Kidney glomerular epithelial cell (primary cell): ENCODE data around the gene TRAPPC12.

Source experiments
- DNase-seq: peaks from one replicate; lab custom pipeline; 2025; lab: John Stamatoyannopoulos, UW

The TRAPPC12 gene

DNA sequence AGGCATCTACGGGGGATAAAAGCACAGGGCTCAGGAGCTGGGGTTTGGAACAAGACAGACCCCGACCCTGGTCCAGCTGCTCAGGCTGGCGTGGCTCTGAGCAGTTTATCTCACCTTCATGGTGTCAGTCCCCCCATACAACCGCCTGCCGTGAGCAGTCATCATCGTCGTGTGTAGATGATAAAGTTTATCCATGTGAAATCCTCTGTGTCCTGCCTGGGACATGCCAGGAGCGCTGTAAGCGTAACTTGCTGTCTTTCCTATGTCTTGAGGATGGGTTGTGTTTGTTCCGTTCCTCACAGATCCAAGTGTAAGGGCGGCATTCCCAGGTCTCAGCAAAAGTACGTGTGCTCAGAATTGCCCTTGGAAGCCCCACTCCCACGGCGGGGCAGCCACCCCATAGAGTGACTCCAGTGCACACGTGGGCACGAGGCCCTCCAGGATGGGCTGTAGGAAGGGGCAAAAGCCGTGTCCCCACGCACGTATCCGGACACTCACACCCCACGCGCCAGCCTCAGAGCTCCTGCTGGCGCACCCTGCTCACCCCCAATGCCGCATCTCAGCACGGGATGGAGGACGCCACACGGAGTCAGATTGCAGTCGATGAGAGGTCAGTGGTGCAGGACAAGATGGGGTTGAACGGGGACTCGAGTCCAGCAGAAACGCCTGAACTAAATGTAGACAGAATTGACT lies 88.9 kb downstream of the TRAPPC12 start:
- DNase-seq = no peak

DNA sequence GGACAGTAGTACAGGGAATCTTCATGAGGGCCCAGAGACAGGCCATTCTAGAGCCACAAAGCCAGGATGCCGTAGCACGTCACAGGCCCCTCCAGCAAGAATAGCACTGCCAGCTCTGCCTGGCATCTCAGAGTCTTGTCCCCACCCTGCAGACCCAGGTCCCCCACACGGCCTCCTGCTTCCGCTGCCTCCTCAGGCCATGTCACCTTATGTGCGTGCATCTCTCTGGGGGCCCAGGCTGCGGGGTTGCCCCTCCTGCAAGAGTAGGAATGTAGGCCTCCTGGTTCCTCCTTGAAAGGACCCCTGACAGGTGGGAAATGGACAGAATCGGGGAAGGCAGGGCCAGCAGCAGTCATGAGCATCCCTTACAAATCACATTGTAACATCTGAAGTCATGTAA lies 90.0 kb downstream of the TRAPPC12 start:
- no peak for DNase-seq

DNA sequence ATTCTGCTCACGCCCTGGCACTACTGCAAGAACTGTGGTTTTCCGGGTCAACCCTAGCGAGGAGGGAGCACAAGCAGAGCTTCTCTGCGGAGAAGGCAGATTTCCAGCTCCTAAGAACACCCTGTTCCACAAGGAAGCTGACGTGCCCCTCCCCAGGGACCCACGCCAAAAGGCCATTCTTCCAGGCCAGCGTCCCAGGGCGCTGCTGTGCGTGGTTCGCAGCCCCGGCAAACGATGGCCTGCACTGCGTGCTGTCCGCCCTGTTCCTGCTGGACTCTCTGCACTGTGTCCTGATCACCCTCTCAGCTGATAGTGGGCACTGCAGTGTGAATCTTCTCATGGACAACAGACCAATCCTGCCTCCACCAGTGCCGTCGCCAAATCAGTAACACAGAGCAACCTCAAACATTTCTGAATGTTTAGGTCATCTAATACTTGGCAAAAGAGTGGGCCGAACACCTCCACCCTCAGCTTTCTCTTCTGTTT lies 90.7 kb downstream of the TRAPPC12 start:
- DNase-seq = peak; percentile 46

DNA sequence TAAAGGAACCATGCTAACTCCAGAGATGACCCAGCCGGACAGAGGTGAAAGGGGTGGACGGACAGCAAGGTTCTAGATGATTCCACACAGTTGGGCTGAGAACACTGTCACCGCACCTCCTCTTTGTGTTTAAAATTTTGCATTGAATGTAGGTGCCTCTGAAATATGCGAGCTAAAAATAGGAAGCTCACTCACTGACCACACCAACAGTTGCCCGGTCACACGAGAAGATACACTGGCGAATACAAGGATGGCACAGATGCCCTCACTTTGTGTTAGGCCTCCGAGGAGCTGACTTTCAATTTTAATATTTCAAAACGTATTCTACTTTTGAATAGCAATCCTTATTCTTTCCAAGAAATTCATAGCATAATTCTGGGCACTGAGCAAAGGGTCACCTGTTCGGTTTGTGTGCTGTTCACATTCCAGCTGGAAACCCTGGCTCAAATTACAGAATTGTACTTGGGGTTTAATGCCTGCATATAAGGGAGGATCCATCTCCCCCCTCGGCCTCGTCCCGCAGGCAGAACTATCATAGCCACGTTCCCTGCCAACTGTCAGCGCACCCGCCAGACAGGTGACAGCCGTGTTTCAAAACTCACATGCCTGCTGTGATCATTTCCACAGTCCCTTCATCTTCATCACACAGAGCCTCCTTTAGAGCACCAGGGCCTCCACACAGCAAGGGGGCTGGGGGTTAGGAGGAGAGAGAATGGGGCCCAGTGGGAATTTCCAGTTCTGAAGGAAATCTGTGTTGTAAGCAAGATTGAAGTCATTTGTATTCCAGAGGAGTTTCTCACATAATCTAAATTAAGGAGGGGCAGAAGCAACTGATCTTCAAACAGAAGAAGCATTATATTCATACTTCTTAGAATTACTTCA lies 91.6 kb downstream of the TRAPPC12 start:
- no peak for DNase-seq

DNA sequence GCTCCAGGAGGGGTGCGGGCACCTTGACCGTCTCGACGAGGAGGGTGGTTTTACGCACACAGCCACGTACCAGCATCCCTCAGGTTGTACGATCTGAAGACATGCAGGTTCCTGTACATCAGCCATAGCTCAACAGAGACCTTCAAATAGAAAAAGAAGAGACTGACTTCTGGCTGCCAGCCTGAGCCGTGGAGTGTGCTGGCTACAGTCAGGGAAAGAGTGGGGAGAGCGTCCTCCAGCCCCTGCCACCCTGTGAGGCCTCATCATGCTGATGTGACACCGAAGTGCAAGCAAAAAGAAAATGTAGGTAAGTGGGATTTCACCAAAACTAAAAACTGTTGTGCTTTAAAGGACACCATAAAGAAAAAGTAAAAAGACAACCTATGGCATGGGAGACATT lies 92.8 kb downstream of the TRAPPC12 start:
- no peak for DNase-seq

DNA sequence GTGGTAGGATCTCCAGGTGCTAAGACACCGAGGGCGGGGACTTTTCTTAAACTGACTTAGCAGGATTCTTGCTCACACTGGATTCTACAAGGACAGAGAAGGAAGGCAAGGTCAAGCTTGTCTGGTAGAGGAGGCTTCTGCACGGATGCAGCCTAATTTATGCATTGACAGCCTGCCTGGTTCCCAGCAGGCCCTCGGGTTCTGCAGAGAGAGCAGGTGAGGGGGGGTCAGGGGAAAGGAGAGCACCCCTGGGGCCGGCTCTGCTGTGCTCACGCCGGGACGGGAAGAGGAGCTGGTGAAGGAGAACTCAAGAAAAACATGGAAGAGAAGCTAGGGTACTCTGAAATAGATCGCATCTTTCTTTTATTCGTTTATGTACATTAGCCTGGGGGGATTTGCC lies 93.5 kb downstream of the TRAPPC12 start:
- DNase-seq = no peak

DNA sequence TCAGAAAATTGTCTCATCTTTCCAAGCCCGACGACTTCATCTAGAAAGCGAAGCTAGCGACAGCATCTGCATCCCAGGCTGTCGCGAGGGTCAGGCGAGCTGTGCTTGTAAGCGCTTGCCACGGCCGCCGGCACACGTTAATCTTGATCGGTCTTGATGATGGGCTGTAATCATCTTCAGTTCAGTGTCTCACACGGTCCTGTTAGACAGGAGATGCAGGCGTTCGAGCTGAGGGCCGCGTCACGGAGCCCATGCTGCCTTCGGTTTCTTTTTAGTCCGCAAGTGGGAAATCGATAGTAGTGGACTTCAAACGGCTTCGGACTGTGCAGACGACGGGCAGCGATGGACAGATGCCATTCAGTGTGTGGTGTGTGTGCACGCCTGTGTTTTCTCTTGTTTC lies 96.3 kb downstream of the TRAPPC12 start:
- no peak for DNase-seq

DNA sequence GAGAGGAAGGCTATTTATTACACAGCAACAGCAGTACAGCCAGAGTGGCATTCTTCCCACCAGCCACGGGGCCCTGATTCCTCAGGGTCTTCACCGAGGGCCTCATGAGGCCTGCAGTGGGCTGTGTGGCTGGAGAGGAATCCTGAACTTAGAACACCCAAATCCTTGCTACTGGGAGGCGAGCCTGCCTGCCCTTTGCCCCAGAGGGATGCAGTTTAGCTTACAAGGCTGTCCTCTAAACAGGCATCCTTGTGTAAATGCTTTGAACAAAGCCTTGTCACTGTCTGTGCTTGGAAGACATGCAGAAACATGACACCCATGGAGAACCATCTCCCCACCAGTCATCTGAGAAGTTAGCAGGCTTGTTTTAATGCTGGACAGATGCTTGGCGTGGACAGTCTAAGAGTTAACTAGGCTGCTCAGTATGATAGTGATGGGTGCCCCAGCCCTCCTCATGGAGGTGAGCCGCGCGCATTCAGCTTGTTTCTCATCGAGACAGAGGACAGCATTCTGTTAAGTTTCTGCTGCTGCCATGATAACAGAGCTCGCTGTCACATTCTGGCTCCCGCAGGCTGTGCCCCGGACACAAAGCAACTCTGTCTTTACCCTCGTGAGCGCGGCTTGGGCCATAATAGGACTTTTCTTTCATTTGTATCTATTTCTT lies 97.0 kb downstream of the TRAPPC12 start:
- DNase-seq = no peak

DNA sequence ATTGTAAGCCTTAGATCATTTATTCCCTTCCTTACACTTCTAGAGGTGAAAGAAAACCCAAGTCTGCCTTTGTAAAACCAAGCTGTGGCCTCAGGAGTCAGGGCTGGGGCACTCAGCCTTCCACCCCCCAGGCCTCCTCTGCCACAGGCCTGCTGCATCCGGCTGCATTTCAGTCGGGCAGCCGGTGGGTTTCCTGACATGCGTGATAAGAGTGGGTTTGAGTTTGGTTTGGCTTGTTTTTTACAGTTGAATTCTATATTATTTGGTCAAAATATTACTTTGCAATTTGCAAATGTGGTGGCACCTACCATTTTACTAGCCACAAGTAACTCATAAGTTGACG lies 97.5 kb downstream of the TRAPPC12 start:
- no peak for DNase-seq

DNA sequence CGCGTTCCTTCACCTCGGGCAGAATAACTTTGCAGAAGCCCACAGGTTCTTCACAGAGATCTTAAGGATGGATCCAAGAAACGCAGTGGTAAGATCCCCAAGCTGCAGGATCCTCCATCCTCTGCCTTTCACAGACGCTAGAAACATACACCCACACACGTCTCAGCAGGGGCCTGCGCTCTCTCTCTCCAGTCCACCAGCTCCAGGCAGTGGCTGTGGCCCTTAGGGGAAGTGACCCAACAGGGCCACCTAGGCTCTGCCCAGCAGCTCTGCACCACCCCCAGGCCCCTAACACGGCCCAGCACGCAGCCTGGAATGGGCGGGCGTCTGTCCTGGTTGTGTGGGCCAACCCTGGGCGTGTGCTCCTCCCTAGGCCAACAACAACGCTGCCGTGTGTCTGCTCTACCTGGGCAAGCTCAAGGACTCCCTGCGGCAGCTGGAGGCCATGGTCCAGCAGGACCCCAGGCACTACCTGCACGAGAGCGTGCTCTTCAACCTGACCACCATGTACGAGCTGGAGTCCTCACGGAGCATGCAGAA lies 99.4 kb downstream of the TRAPPC12 start:
- DNase-seq = no peak

DNA sequence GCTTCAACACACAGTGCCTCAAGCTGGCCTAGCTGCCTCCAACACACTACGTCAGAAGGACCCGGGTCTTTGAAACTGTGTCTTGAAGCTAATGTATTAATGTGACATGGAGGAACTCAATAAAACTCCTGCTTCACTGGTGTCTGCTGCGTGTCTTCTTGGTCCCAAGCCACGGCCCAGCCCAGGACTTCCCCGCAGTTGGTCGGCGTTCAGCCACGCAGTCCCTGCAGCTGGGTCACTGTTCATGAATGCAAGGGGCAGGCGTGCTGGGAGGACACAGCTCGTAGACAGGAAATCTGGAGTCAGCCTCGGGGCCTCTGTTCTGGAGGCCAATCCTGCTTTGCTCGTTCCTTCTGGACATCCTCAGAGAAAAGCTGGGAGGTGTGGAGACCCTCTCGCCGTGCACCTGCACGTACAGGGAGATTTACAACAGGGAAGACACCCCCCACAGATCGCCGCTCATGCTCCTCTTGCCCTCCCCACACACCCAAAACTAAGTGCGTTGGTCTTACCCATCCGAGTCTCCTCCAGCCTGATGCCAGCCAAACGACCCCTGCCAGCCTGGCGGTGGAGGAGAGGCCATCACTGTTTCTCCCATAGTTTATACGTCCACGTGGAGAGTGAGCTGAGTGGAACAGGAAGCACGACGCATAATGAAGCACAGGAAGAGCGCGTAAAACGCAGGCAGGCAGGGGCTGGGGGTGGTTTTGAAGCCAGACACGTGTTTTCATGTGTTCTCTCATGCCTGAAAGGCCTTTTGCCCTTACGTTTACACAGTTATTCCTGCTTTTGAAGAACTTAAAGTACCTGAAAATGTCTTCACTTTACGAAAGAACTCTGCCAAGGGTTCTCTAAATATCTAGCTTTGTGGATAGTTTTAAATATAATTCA lies 100.2 kb downstream of the TRAPPC12 start:
- no peak for DNase-seq

DNA sequence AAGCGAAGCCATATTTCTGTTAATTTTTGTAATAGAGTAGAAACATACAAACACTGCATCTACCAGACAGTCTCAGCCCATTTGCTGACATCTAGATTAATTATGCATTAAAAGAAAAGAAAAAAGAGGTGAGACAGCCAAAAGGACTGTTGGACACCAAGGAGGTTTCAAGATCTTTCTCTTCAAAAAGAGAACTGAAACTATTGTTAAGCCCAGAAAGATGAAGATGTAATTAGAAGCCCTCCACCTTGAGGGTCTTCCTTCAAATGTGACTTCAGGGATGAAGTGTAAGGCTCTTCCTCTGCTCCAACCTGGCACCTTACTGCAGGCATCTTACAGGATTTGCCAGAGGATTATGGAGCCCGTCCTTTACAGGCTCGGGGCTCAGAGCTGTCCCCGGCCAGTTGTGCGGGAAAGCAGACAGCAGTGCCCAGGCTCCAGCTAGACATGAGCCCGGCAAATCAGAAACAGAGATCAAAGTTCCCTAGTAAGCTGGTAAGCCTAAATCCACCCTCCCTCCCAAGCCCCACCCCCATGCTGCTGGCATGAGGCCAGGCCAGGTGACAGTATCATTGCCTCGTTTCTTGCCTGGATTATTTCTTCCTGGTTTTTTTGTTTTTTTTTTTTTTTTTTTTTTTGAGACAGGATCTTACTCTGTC lies 101.0 kb downstream of the TRAPPC12 start:
- DNase-seq = no peak

DNA sequence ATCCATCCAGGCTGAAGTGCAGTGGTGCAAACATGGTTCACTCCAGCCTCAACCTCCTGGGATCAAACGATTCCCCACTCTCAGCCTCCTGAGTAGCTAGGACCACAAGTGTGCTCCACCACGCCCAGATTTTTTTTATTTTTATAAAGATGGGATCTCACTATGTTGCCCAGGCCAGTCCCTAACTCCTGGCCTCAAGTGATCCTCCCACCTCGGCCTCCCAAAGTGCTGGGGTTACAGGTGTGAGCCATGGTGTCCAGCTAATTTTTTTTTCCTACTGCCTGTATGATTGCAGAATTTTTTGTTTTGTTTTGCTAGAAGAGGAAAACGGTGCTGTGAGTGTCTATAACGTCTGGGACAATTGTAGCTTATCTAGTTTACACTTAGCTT lies 101.5 kb downstream of the TRAPPC12 start:
- no peak for DNase-seq

DNA sequence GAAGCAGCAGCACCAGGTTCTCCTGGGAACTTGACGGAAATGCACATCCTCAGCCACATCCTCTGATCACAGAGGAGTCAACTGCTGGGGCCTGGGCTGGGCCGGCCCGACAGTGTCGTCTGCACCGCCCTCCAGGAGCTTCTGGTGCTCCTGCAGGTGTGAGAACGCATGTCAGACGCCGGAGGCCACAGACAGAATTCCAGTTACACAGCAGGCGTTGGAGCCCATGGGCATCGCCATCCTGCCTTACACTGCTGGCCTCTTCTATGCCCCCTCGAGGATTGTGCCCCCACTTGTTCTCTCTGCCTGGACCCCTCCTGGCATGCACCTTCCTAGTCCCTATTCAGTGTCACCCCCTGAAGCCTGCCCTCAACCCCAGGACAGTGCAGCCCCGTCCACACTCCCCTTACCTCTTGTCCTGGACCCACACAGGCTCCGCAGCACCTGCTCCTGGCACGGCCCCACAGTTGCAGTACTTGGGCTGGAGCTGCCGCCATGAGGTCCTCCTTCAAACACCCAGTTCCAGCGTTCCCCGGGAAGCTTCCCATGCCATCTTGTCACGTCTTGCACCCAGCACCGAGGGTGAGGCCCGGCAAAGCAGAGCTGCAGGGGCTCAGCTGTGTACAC lies 102.4 kb downstream of the TRAPPC12 start:
- DNase-seq = no peak

DNA sequence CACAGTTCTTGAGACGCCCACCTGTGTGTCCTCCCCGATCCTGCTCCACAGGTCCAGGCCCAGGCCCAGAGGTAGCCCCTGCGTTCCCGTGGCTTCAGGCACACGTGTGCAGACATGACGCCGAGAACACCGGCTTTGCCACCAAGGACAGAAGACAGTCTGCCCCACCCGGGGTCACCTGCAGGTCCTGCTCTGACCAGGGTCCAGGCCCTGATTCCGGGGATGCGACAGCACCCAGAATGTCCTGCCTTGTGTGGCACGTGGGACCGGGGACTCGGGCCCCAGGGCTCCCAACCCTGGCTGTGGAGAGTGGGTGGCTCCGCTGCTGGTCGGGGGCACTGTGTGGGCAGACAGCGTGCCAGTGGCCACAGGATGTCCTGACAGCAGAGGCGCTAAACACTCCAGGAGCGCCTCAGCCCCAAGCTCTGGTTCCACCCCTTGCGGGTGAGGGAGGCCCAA lies 102.9 kb downstream of the TRAPPC12 start:
- no peak for DNase-seq

DNA sequence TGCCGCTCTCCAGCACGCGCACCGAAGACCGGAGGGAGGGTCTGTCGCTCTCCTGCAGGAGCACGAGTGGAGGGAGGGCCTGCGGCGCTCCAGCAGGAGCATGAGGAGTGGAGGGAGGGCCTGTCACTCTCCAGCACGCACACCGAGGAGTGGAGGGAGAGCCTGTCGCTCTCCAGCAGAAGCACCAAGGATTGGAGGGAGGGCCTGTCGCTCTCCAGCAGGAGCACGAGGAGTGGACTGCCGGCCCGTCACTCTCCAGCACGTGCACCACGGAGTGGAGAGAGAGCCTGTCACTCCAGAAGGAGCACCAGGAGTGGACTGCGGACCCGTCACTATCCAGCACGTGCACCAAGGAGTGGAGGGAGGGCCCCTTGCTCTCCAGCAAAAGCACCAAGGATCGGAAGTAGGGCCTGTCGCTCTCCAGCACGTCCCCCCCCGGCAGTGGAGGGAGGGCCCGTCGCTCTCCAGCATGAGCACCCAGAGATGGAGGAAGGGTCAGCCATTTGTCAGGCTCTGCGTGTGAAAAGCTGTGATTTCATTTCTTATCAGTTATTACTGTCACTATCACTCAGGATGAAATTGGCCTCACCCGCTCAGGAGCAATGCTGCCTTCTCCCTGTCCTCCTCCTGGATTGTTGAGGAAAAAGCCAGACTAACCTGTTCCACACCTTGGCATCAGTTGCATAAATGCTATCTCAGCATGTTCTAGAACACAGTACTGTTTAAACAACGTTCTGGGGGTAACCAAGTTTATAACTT lies 103.9 kb downstream of the TRAPPC12 start:
- no peak for DNase-seq

DNA sequence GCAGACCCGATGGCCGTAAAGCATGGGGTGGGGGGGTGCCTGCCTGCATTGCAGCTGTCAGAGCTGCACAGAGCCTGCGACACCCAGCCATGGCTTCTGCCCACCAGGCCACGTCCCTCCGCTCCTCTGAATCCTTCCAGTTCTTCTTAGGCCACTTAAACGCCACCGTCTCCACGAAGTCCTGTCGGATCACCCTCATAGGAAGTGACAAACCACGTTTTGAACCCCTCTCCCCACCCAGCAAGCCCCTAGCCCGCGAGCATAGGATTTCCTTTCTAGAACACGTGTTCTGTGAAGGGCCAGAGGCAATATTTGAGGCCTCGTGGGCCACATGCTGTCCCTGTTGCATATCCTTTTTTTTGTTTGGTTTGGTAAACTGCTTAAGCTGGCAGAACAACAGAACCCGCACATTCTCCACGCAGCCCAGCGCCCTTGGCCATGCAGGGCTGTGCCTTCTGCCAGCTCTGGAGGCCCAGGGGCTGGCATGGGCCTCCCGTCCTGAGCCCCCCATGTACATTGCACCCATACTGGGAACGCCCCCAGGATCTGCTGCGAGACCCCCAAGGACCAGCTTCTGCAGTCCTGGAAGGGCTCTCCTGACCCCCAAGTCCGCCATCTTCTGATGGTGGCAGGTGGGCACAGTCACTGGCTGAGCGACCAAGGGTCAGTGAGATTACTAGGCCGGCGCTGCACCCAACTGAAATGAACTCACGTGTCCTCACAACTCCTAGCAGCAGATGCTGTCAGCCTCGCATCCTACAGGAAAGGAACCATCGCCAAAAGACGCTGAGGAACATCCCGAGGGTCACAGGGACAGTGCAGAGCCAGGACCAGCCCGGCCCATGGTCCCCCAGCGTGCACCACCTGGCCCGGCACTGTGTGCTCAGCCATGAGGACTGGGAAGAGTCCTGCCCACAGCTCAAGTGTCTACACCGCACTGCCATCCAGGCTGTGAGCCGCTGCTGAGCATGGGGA lies 104.8 kb downstream of the TRAPPC12 start:
- DNase-seq = no peak

DNA sequence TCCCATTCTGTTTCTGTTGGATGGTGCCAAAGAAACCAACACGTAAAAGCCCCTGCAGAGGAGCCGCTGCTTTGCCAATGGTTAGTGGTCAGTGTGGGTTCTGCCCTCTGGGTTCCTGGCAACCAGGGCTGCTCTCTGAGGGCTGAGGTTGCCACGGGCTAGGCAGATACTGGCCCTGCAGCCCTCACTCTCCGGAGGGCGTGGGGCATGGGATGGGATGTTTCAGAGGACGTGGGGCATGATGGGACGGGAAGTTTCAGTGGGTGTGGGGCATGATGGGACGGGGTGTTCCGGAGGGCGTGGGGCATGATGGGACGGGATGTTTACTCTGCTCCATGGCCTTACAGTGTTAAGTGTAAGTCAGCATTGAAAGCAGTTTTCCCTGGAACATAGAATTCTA lies 105.7 kb downstream of the TRAPPC12 start:
- DNase-seq = no peak
